H9 (cell line): ENCODE measurements around the gene SFXN5. TPM values are rescaled to one million over a fixed set of nuclear protein-coding genes. Genes with fewer than 3 reads are reported as not detected.

Experiments
- DNase-seq: peaks from one replicate; pipeline ENCODE4 v3.0.0-alpha.2; 2017
- H2AFZ ChIP-seq: one replicate; pipeline ENCODE4 v1.6.1; 2013; ENCODE audit warnings: mild to moderate bottlenecking, low read length, control low read depth, moderate library complexity
- H2AK5ac ChIP-seq: 2 replicates; pipeline ENCODE4 v1.6.1; 2013; ENCODE audit warnings: low read length, control low read depth, mixed read lengths; ENCODE audit not compliant: insufficient read length
- H2BK120ac ChIP-seq: one replicate; pipeline ENCODE4 v1.6.1; 2013; ENCODE audit warnings: low read depth, mild to moderate bottlenecking, low read length, control low read depth, inconsistent platforms; ENCODE audit not compliant: poor library complexity, severe bottlenecking
- H2BK12ac ChIP-seq: 2 replicates; pipeline ENCODE4 v1.6.1; 2013; ENCODE audit warnings: low read length, control low read depth, mixed read lengths, low read depth; ENCODE audit not compliant: insufficient read length
- H2BK15ac ChIP-seq: 2 replicates; pipeline ENCODE4 v1.6.1; 2013; ENCODE audit warnings: low read depth, low read length, control low read depth
- H2BK20ac ChIP-seq: one replicate; pipeline ENCODE4 v1.6.1; 2013; ENCODE audit warnings: low read depth, mild to moderate bottlenecking, low read length, control low read depth, inconsistent platforms; ENCODE audit not compliant: poor library complexity, severe bottlenecking
- H2BK5ac ChIP-seq: 2 replicates; pipeline ENCODE4 v1.6.1; 2013; ENCODE audit warnings: low read length, control low read depth, mixed read lengths; ENCODE audit not compliant: insufficient read length
- H3K14ac ChIP-seq: 2 replicates; pipeline ENCODE4 v1.6.1; 2013; ENCODE audit warnings: low read length, control low read depth; ENCODE audit not compliant: insufficient read depth
- H3K18ac ChIP-seq: 2 replicates; pipeline ENCODE4 v1.6.1; 2013; ENCODE audit warnings: low read depth, mild to moderate bottlenecking, mixed read lengths, low read length, control low read depth; ENCODE audit not compliant: insufficient read length
- H3K23ac ChIP-seq: 2 replicates; pipeline ENCODE4 v1.6.1; 2013; ENCODE audit warnings: low read length, control low read depth, mixed read lengths, low read depth; ENCODE audit not compliant: insufficient read length
- H3K23me2 ChIP-seq: 2 replicates; pipeline ENCODE4 v1.6.1; 2013; ENCODE audit warnings: low read depth, mild to moderate bottlenecking, mixed read lengths, low read length, control low read depth; ENCODE audit not compliant: insufficient read length, poor library complexity, severe bottlenecking
- H3K27ac ChIP-seq: 2 replicates; pipeline ENCODE4 v1.5.1; 2013; ENCODE audit warnings: low read length, control low read depth, mixed read lengths, low read depth; ENCODE audit not compliant: insufficient read length
- H3K27me3 ChIP-seq: 2 replicates; pipeline ENCODE4 v1.6.1; 2013; ENCODE audit warnings: low read length, control low read depth, inconsistent platforms; ENCODE audit not compliant: insufficient read depth
- H3K4ac ChIP-seq: 2 replicates; pipeline ENCODE4 v1.6.1; 2013; ENCODE audit warnings: low read depth, mild to moderate bottlenecking, control low read depth, inconsistent platforms, low read length, moderate library complexity
- H3K4me1 ChIP-seq: 2 replicates; pipeline ENCODE4 v1.6.1; 2013; ENCODE audit warnings: low read length, control low read depth, inconsistent platforms; ENCODE audit not compliant: insufficient read depth
- H3K4me2 ChIP-seq: 2 replicates; pipeline ENCODE4 v1.6.1; 2013; ENCODE audit warnings: low read length, control low read depth, mixed read lengths; ENCODE audit not compliant: insufficient read length, insufficient read depth
- H3K56ac ChIP-seq: 2 replicates; pipeline ENCODE4 v1.6.1; 2013; ENCODE audit warnings: low read depth, mild to moderate bottlenecking, mixed read lengths, low read length, control low read depth; ENCODE audit not compliant: insufficient read length
- H3K79me1 ChIP-seq: 2 replicates; pipeline ENCODE4 v1.6.1; 2013; ENCODE audit warnings: low read depth, mild to moderate bottlenecking, moderate library complexity, low read length, control low read depth, inconsistent platforms; ENCODE audit not compliant: insufficient read depth, poor library complexity, severe bottlenecking
- H3K79me2 ChIP-seq: 2 replicates; pipeline ENCODE4 v1.6.1; 2013; ENCODE audit warnings: low read length, control low read depth, inconsistent platforms; ENCODE audit not compliant: insufficient read depth
- H3K9ac ChIP-seq: 2 replicates; pipeline ENCODE4 v1.6.1; 2013; ENCODE audit warnings: low read length, control low read depth, mixed read lengths; ENCODE audit not compliant: insufficient read length; ENCODE audit errors: extremely low read depth
- H3K9me3 ChIP-seq: one replicate; pipeline ENCODE4 v1.6.1; 2013; ENCODE audit warnings: low read depth, low read length, inconsistent platforms; ENCODE audit not compliant: control insufficient read depth
- H3T11ph ChIP-seq: one replicate; pipeline ENCODE4 v1.6.1; 2013; ENCODE audit warnings: mild to moderate bottlenecking, low read length, control low read depth, inconsistent platforms
- H4K20me1 ChIP-seq: one replicate; pipeline ENCODE4 v1.6.1; 2013; ENCODE audit not compliant: control insufficient read depth, insufficient read length, insufficient read depth
- H4K5ac ChIP-seq: 2 replicates; pipeline ENCODE4 v1.6.1; 2013; ENCODE audit warnings: low read depth, mild to moderate bottlenecking, mixed read lengths, low read length, control low read depth; ENCODE audit not compliant: insufficient read length
- H4K8ac ChIP-seq: replicated peaks from 2 replicates; pipeline ENCODE4 v1.6.1; 2013; ENCODE audit warnings: low read length, control low read depth, mixed read lengths, low read depth; ENCODE audit not compliant: insufficient read length
- H4K91ac ChIP-seq: 2 replicates; pipeline ENCODE4 v1.6.1; 2013; ENCODE audit warnings: low read depth, mild to moderate bottlenecking, moderate library complexity, mixed read lengths, low read length, control low read depth; ENCODE audit not compliant: insufficient read length
- H3K27ac Mint-ChIP-seq, 3 experiments: 2 replicates in 2 of 3; 3 replicates in 1 of 3; pipeline ENCODE4 v1.8.0; 2020 to 2021; ENCODE audit warnings: mixed read lengths in 3 of 3, mild to moderate bottlenecking in 1 of 3, moderate library complexity in 1 of 3
- H3K27me3 Mint-ChIP-seq: 2 replicates; pipeline ENCODE4 v1.8.0; 2021; ENCODE audit warnings: low read depth, mild to moderate bottlenecking, moderate library complexity, mixed read lengths
- H3K36me3 Mint-ChIP-seq, 3 experiments: 2 replicates in 2 of 3; 3 replicates in 1 of 3; pipeline ENCODE4 v1.8.0; 2020 to 2021; ENCODE audit warnings: low read depth in 3 of 3, mixed read lengths in 3 of 3; ENCODE audit not compliant: insufficient read depth in 1 of 3
- H3K4me1 Mint-ChIP-seq, 2 experiments: 2 replicates each; pipeline ENCODE4 v1.8.0; 2020; ENCODE audit warnings: mixed read lengths in 2 of 2
- H3K4me3 Mint-ChIP-seq, 2 experiments: 2 replicates in 1 of 2; 3 replicates in 1 of 2; pipeline ENCODE4 v1.8.0; 2020 to 2021; ENCODE audit warnings: mild to moderate bottlenecking in 2 of 2, mixed read lengths in 2 of 2, moderate library complexity in 1 of 2
- H3K9me3 Mint-ChIP-seq, 2 experiments: 2 replicates in 1 of 2; 3 replicates in 1 of 2; pipeline ENCODE4 v1.8.0; 2020; ENCODE audit warnings: mild to moderate bottlenecking in 2 of 2, mixed read lengths in 2 of 2, moderate library complexity in 1 of 2
- CTCF ChIP-seq: fragments of 200-600 bp; sonication (generic); conservative IDR thresholded peaks from 3 replicates; pipeline ENCODE4 v1.8.0; 2021; ENCODE audit warnings: antibody characterized with exemption, mild to moderate bottlenecking
- WGBS: extraction: QIAGEN DNeasy Blood & Tissue Kit; methylation state at CpG from one replicate; pipeline ENCODE4 v1.1.7; 2013; ENCODE audit warnings: missing lambda C conversion rate, low lambda C conversion rate, mixed read lengths; ENCODE audit not compliant: insufficient read length; ENCODE audit errors: extremely low coverage; 5-methylcytosine and 5-hydroxymethylcytosine counted together
- total RNA-seq: library from RNA; stranded (reverse); gene quantifications from 2 replicates; pipeline ENCODE4 v1.2.1, GENCODE V29; 2021

SFXN5 gene
- total RNA-seq, 1 experiment from 2014 or later = 30.9 TPM

- Histone ChIP-seq H2BK5ac (no peak overlapping the region), H3K9me3 (no peaks in the 10 kb centered on the region), H3K4me1 (peaks cover 15% of the 10 kb centered on the region; the same call in 1 of the 2 replicates), H4K20me1 (no peaks in the 10 kb centered on the region), H3K23ac (no peak overlapping the region), H2AFZ (no peak overlapping the region), H3K23me2 (no peaks in the 10 kb centered on the region), H2BK15ac (no peak overlapping the region), H3K27ac (no peak overlapping the region), H3K9ac (no peak overlapping the region), H4K5ac (no peak overlapping the region), H3T11ph (no peak overlapping the region), H3K4me2 (no peak overlapping the region), H3K79me2 (no peaks in the 10 kb centered on the region), H2BK120ac (no peak overlapping the region), H4K91ac (no peak overlapping the region), H3K14ac (no peak overlapping the region), H4K8ac (no peak overlapping the region), H2BK12ac (no peak overlapping the region), H2AK5ac (no peak overlapping the region), H2BK20ac (no peak overlapping the region), H3K27me3 (no peaks in the 10 kb centered on the region; the same call in 1 of the 2 replicates), H3K18ac (no peak overlapping the region), H3K79me1 (no peaks in the 10 kb centered on the region), H3K4ac (no peak overlapping the region), H3K56ac (no peak overlapping the region)
- no CpG with 5 or more reads among the region's 7 CpGs for WGBS
- H3K4me1 Mint-ChIP-seq = peaks cover 26 to 37% of the 10 kb centered on the region in 2 experiments
- H3K9me3 Mint-ChIP-seq = no peaks in the 10 kb centered on the region
- DNase-seq = no peak
- H3K27ac Mint-ChIP-seq = peak overlapping the region in 1 of 3 experiments; percentile 70; a peak in 1 of 7 replicates
- H3K4me3 Mint-ChIP-seq = no peak overlapping the region
- H3K27me3 Mint-ChIP-seq = peaks cover 2% of the 10 kb centered on the region; the same call in 1 of the 2 replicates
- H3K36me3 Mint-ChIP-seq = peaks cover 0 to 5% (median 0%) of the 10 kb centered on the region in 3 experiments; a peak in 2 of 7 replicates
- TF ChIP-seq CTCF = no peak
These were observed 100.5 kb downstream of the SFXN5 start for GRCh38 chr2:72971036-72971435.
